Nephron (organoid): Measurements from ENCODE around the gene FARP1.

Experiments used
- H3K27ac Mint-ChIP-seq, 3 experiments: 2 replicates each; pipeline ENCODE4 v1.8.0; 2020; ENCODE audit warnings: mixed read lengths in 3 of 3, mild to moderate bottlenecking in 2 of 3, moderate library complexity in 1 of 3
- H3K27me3 Mint-ChIP-seq: 2 replicates; pipeline ENCODE4 v1.8.0; 2021; ENCODE audit warnings: low read depth, mild to moderate bottlenecking, moderate library complexity, mixed read lengths
- H3K36me3 Mint-ChIP-seq: 2 replicates; pipeline ENCODE4 v1.8.0; 2020; ENCODE audit warnings: low read depth, mixed read lengths
- H3K4me1 Mint-ChIP-seq: 2 replicates; pipeline ENCODE4 v1.8.0; 2020; ENCODE audit warnings: mixed read lengths
- H3K4me3 Mint-ChIP-seq, 3 experiments: 2 replicates each; pipeline ENCODE4 v1.8.0; 2020; ENCODE audit warnings: mild to moderate bottlenecking in 3 of 3, mixed read lengths in 3 of 3, moderate library complexity in 2 of 3
- H3K9me3 Mint-ChIP-seq: 2 replicates; pipeline ENCODE4 v1.8.0; 2020; ENCODE audit warnings: mixed read lengths
- TF ChIP-seq, protein P1 (sequence below), 3 experiments: fragments of 200-600 bp; sonication (generic); IDR thresholded peaks; one replicate each; pipeline ENCODE4 v1.5.0; 2021; ENCODE audit warnings: antibody characterized with exemption in 3 of 3; ENCODE audit not compliant: unreplicated experiment in 3 of 3

Gene FARP1

DNA sequence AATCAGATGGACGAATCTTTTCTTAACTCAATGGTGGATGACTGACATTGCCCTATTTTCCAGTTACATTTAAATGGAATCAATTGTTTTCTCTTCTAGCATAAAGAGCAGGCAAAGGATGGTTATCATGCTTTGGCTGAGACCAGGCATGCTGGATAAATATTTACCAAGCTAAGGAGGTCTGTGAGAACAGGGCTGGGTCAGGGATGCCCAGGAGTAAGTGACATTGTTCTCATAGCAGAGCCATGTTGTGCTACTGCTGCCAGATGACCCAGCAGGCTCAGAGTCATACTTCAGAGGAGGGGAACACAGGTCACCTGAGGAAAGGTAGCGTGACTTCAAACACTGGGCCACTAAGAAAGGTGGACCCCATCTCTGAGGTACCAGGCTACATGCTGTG lies 150.2 kb downstream of the FARP1 start:
- Mint-ChIP-seq H3K27me3 (no peaks in the 10 kb centered on the region), H3K27ac (peak overlapping the region; percentile 72 to 95 (median 76)), H3K9me3 (no peaks in the 10 kb centered on the region), H3K36me3 (peaks cover 16% of the 10 kb centered on the region), H3K4me1 (peaks cover 33% of the 10 kb centered on the region), H3K4me3 (no peak overlapping the region)
- TF ChIP-seq, protein P1, sequence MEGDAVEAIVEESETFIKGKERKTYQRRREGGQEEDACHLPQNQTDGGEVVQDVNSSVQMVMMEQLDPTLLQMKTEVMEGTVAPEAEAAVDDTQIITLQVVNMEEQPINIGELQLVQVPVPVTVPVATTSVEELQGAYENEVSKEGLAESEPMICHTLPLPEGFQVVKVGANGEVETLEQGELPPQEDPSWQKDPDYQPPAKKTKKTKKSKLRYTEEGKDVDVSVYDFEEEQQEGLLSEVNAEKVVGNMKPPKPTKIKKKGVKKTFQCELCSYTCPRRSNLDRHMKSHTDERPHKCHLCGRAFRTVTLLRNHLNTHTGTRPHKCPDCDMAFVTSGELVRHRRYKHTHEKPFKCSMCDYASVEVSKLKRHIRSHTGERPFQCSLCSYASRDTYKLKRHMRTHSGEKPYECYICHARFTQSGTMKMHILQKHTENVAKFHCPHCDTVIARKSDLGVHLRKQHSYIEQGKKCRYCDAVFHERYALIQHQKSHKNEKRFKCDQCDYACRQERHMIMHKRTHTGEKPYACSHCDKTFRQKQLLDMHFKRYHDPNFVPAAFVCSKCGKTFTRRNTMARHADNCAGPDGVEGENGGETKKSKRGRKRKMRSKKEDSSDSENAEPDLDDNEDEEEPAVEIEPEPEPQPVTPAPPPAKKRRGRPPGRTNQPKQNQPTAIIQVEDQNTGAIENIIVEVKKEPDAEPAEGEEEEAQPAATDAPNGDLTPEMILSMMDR (IDR thresholded peaks at IDR 0.05; ENCODE audit: unreplicated experiment in 3 of 3): no peak

DNA sequence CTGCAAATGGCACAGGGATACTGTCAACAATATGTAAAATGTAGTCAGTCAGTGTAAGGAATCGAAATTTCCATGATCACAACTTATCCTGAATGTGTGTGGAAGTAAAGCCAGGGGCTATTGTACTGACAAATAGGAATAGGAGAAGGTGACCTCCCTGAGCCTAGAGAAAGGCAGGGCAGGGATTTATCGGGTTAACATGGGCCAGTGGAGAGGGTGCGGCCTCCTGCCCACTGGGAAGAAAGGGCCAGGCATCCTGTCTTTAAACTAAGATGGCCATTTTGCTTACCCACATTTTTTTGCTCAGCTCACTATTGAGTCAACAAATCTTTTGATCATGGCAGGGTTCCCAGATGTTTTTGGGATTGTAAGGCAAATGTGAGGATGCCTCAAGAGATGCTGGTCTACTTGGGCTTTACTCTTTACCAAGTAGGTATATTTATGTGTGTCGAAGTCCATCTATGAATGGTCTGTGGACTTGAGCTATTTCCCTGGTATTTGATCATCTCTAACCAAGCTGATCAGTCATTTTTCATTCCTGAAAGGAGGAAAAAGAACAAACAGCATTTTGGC lies 150.8 kb downstream of the FARP1 start:
- peak overlapping the region; percentile 72 to 95 (median 76) for H3K27ac Mint-ChIP-seq
- peaks cover 11% of the 10 kb centered on the region for H3K36me3 Mint-ChIP-seq
- H3K9me3 Mint-ChIP-seq: no peaks in the 10 kb centered on the region
- H3K27me3 Mint-ChIP-seq: no peaks in the 10 kb centered on the region
- TF ChIP-seq, protein P1 (IDR thresholded peaks at IDR 0.05; ENCODE audit: unreplicated experiment in 3 of 3): no peak
- no peak overlapping the region for H3K4me3 Mint-ChIP-seq
- peaks cover 34% of the 10 kb centered on the region for H3K4me1 Mint-ChIP-seq

DNA sequence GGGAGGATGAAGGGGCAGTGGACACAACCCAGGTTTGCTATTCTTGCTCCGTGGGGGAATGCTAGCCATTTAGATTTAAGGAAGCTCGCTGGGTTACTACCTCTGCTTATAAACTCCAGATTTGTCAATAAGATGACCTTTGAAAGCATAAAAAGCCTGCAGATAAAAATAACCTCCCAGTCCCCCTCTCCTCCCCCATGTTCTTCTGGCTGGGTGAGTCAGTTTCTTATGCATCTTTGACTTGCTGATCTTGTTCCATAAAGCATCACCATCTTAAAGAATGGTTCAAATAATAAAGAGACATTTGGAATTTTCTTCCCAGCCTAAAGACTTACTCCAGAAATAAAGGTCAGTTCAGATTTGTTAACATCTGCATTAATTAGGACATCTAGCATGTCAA lies 152.5 kb downstream of the FARP1 start:
- Mint-ChIP-seq H3K9me3 (no peaks in the 10 kb centered on the region), H3K4me1 (peaks cover 51% of the 10 kb centered on the region), H3K4me3 (no peak overlapping the region), H3K36me3 (no peaks in the 10 kb centered on the region), H3K27me3 (no peaks in the 10 kb centered on the region), H3K27ac (peak overlapping the region; percentile 10 to 56 (median 52))
- TF ChIP-seq, protein P1 (IDR thresholded peaks at IDR 0.05; ENCODE audit: unreplicated experiment in 3 of 3): no peak

DNA sequence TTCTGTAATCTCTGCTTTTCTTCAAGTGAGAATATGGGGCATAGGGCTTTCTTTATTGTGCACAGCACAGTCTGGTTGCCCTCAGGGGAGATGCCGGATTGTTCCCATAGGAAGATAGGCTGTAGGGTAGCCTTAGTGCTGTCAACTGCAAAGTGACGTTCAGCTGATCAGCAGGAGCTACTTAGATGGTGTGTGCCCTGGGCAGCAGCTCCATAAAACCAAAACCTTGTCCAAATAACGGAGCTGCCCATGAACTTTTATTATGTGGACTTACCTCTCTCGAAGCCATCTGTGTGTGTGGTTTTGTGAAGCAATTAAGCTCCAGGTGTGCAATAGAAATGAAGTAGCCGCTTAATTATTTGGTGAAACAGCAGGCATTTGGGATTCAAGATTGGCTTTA lies 154.2 kb downstream of the FARP1 start:
- TF ChIP-seq, protein P1 (IDR thresholded peaks at IDR 0.05; ENCODE audit: unreplicated experiment in 3 of 3): no peak
- Mint-ChIP-seq H3K27me3 (no peaks in the 10 kb centered on the region), H3K4me3 (no peak overlapping the region), H3K27ac (peak overlapping the region in 2 of 3 experiments; percentile 2 to 7), H3K4me1 (peaks cover 61% of the 10 kb centered on the region), H3K36me3 (no peaks in the 10 kb centered on the region), H3K9me3 (no peaks in the 10 kb centered on the region)

DNA sequence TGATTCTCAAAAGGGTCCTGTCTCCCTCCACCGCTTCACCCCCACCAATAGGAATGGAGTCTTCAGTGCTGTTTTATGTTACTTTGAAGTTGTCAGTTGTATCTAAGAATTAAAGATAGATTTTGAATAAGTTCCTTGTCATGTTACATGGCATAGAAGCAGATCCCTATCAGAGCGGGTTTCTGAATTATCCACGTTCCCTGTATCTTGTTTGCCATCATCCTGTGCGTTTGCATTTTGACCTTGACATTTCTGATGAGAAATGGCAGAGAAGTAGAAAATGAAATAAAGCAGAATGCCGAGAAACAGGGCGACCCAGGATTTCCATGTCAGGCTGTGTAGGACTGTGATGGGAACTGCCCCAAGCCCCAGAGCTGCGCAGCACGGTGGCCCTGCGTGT lies 154.9 kb downstream of the FARP1 start:
- no peaks in the 10 kb centered on the region for H3K27me3 Mint-ChIP-seq
- peaks cover 68% of the 10 kb centered on the region for H3K4me1 Mint-ChIP-seq
- no peaks in the 10 kb centered on the region for H3K36me3 Mint-ChIP-seq
- H3K27ac Mint-ChIP-seq: peak overlapping the region in 2 of 3 experiments; percentile 2 to 7
- TF ChIP-seq, protein P1 (IDR thresholded peaks at IDR 0.05; ENCODE audit: unreplicated experiment in 3 of 3): no peak
- H3K4me3 Mint-ChIP-seq: no peak overlapping the region
- no peaks in the 10 kb centered on the region for H3K9me3 Mint-ChIP-seq

DNA sequence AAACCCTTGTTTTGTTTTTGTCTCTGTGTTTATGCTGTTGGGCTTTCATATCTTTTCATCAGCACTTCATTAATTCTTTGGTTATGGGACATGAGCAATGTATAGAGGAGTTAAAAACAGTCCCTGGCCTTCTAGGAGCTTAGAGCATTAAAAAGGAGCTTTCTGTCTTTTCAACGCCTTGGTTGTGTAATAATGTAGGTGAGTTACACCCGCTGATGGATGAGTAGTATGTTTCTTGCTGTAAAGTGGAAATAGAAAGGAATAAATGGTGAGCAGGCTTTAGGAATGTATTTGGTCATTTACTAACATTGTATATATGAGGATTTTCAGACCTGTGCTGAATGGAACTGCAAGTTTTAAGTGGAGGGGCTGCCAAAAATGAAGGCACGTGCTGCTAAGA lies 155.7 kb downstream of the FARP1 start:
- no peaks in the 10 kb centered on the region for H3K9me3 Mint-ChIP-seq
- no peaks in the 10 kb centered on the region for H3K27me3 Mint-ChIP-seq
- no peaks in the 10 kb centered on the region for H3K36me3 Mint-ChIP-seq
- TF ChIP-seq, protein P1 (IDR thresholded peaks at IDR 0.05; ENCODE audit: unreplicated experiment in 3 of 3): no peak
- peaks cover 68% of the 10 kb centered on the region for H3K4me1 Mint-ChIP-seq
- peak overlapping the region; percentile 38 to 61 (median 55) for H3K27ac Mint-ChIP-seq
- no peak overlapping the region for H3K4me3 Mint-ChIP-seq
